AML-193 (cell line): ENCODE measurements around the gene UBE2B.
"Not testable (repeated sequence)": the region's sequence is repeated elsewhere in the genome, so short reads cannot be mapped to it uniquely, and the experiment has no call there.

Experiments
- DNase-seq, 2 experiments: peaks; one replicate each; lab custom pipeline; 2025; lab: John Stamatoyannopoulos, UW

UBE2B gene

GRCh38 chr5:134398609-134399155, 27.3 kb downstream of the UBE2B start:
- DNase-seq: no peak

- no peak for DNase-seq
Observed at GRCh38 chr5:134403951-134404350, 32.6 kb downstream of the UBE2B start.

GRCh38 chr5:134406390-134406789, 35.0 kb downstream of the UBE2B start:
- no peak for DNase-seq

GRCh38 chr5:134409321-134409720, 38.0 kb downstream of the UBE2B start:
- no peak for DNase-seq

GRCh38 chr5:134410822-134411221, 39.5 kb downstream of the UBE2B start:
- DNase-seq: no peak

GRCh38 chr5:134411228-134411545, 39.8 kb downstream of the UBE2B start:
- DNase-seq: no peak

GRCh38 chr5:134411546-134412266, 40.3 kb downstream of the UBE2B start, which contains the start of gene CDKN2AIPNL:
Gene CDKN2AIPNL, minus strand, starts transcription at chr5:134411881. Its CDS starts 27 bp downstream, at chr5:134411854.
- DNase-seq: peak; percentile 68 to 83

- no peak for DNase-seq
Observed at GRCh38 chr5:134413046-134413445, 41.7 kb downstream of the UBE2B start.

- no peak for DNase-seq
Observed at GRCh38 chr5:134417707-134418106, 46.3 kb downstream of the UBE2B start.

GRCh38 chr5:134418958-134419357, 47.6 kb downstream of the UBE2B start:
- DNase-seq: no peak

- no peak for DNase-seq
Observed at GRCh38 chr5:134420343-134420742, 49.0 kb downstream of the UBE2B start.

GRCh38 chr5:134421038-134421437, 49.7 kb downstream of the UBE2B start:
- not testable (repeated sequence) for DNase-seq

- DNase-seq: no peak
Observed at GRCh38 chr5:134422791-134423365, 51.5 kb downstream of the UBE2B start.

GRCh38 chr5:134423376-134423775, 52.0 kb downstream of the UBE2B start:
- DNase-seq: no peak

GRCh38 chr5:134426361-134426760, 55.0 kb downstream of the UBE2B start:
- DNase-seq: no peak

- DNase-seq: no peak
Observed at GRCh38 chr5:134427540-134428041, 56.2 kb downstream of the UBE2B start.

GRCh38 chr5:134430001-134430569, 58.7 kb downstream of the UBE2B start:
- DNase-seq: no peak

- no peak for DNase-seq
Observed at GRCh38 chr5:134432174-134432573, 60.8 kb downstream of the UBE2B start.

- DNase-seq: no peak
Observed at GRCh38 chr5:134432677-134433359, 61.4 kb downstream of the UBE2B start.

- DNase-seq: no peak
Observed at GRCh38 chr5:134435560-134435959, 64.2 kb downstream of the UBE2B start.

GRCh38 chr5:134436523-134437339, 65.4 kb downstream of the UBE2B start:
- DNase-seq: no peak
